CD4-positive, CD25-positive, alpha-beta regulatory T cell (primary cell): ENCODE measurements around the gene SUPT4H1. TPM values are rescaled to one million over a fixed set of nuclear protein-coding genes. Genes with fewer than 3 reads are reported as not detected.

Experiments used
- ATAC-seq, 2 donors: fragments of 150-1000 bp; cut with Tn5 transposase; one replicate each; pipeline ENCODE4 v1.10.0; 2021; ENCODE audit warnings: low read depth in 2 of 2, moderate number of reproducible peaks in 2 of 2, moderate library complexity in 1 of 2
- DNase-seq, 3 donors: peaks; one replicate each; pipeline versions ENCODE4 v3.0.0 to v3.0.0-alpha.2; 2012 to 2022; ENCODE audit warnings: mixed read lengths in 1 of 3
- H3K27ac ChIP-seq: one replicate; pipeline ENCODE4 v1.7.0; 2013; ENCODE audit warnings: mild to moderate bottlenecking, low read length; ENCODE audit not compliant: insufficient read depth, poor library complexity, severe bottlenecking
- H3K27me3 ChIP-seq: one replicate; pipeline ENCODE4 v1.7.0; 2013; ENCODE audit warnings: low read length; ENCODE audit not compliant: control insufficient read depth, insufficient read depth
- H3K36me3 ChIP-seq: one replicate; pipeline ENCODE4 v1.7.0; 2013; ENCODE audit warnings: mild to moderate bottlenecking, low read length, moderate library complexity; ENCODE audit not compliant: control insufficient read depth, insufficient read depth
- H3K4me1 ChIP-seq: 2 replicates; pipeline ENCODE4 v1.7.0; 2013; ENCODE audit warnings: mild to moderate bottlenecking, low read length; ENCODE audit not compliant: insufficient read depth, control insufficient read depth, poor library complexity, severe bottlenecking
- H3K4me3 ChIP-seq: one replicate; pipeline ENCODE4 v1.7.0; 2013; ENCODE audit warnings: low read depth, mild to moderate bottlenecking, low read length, moderate library complexity
- H3K9me3 ChIP-seq, 2 experiments: 1 replicate in 1 of 2; 2 replicates in 1 of 2; pipeline ENCODE4 v1.7.0; 2013; ENCODE audit warnings: low read length in 2 of 2, mild to moderate bottlenecking in 1 of 2, moderate library complexity in 1 of 2; ENCODE audit not compliant: control insufficient read depth in 2 of 2
- H3K27ac Mint-ChIP-seq, 3 donors: one replicate each; pipeline ENCODE4 v1.8.0; 2020 to 2022; ENCODE audit warnings: mild to moderate bottlenecking in 3 of 3, mixed read lengths in 3 of 3, moderate library complexity in 2 of 3
- H3K27me3 Mint-ChIP-seq: one replicate; pipeline ENCODE4 v1.8.0; 2022; ENCODE audit warnings: mild to moderate bottlenecking, mixed read lengths
- H3K36me3 Mint-ChIP-seq: one replicate; pipeline ENCODE4 v1.8.0; 2020; ENCODE audit warnings: mixed read lengths
- H3K4me1 Mint-ChIP-seq, 4 donors: one replicate each; pipeline ENCODE4 v1.8.0; 2020 to 2022; ENCODE audit warnings: mixed read lengths in 4 of 4, mild to moderate bottlenecking in 1 of 4
- H3K4me3 Mint-ChIP-seq, 4 donors: one replicate each; pipeline ENCODE4 v1.8.0; 2020 to 2022; ENCODE audit warnings: mild to moderate bottlenecking in 4 of 4, mixed read lengths in 4 of 4, moderate library complexity in 3 of 4
- H3K9me3 Mint-ChIP-seq, 7 donors: one replicate each; pipeline ENCODE4 v1.8.0; 2020 to 2022; ENCODE audit warnings: mixed read lengths in 7 of 7, mild to moderate bottlenecking in 3 of 7, moderate library complexity in 2 of 7
- polyA plus RNA-seq, 4 donors: library from polyadenylated mRNA; unstranded; fragments of 300-500 nt; fragmentation: Illumina TruSeq; gene quantifications; one replicate each; pipeline ENCODE4 v1.2.3, GENCODE V29; 2021
- total RNA-seq: library from RNA; stranded (reverse); gene quantifications from one replicate; pipeline ENCODE4 v1.2.3, GENCODE V29; 2022

SUPT4H1 gene
- total and polyA plus RNA-seq, 5 donors from 2014 or later: 52.6 to 177 (median 126) TPM

DNA sequence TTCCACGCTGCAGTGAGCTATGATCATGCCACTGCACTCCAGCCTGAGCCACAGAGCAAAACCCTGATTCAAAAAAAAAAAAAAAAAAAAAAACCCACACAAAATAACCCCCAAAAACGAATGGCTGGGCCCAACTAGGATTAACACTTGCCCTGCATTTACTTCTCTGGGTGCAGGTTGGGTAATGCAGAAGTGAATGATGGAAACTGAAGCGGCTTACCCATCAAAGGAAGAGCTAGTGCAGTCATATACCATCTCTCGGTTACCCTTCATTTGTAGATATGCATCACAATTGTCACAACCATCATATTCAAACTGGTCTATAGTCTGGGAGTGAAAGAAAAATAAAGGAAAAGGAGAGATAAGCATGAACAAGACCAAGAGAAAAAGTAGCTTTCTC, 819 bp downstream of the SUPT4H1 start:
- Histone ChIP-seq H3K27me3 (no peaks in the 10 kb centered on the region), H3K4me1 (peaks cover 29% of the 10 kb centered on the region), H3K27ac (peak overlapping the region; percentile 89), H3K4me3 (peak overlapping the region; percentile 90), H3K9me3 (no peaks in the 10 kb centered on the region), H3K36me3 (peaks cover 41% of the 10 kb centered on the region)
- H3K27ac Mint-ChIP-seq: peak overlapping the region; percentile 97 to 100 (median 99)
- H3K36me3 Mint-ChIP-seq: peaks cover 33% of the 10 kb centered on the region
- H3K27me3 Mint-ChIP-seq: no peaks in the 10 kb centered on the region
- no peaks in the 10 kb centered on the region for H3K9me3 Mint-ChIP-seq
- H3K4me3 Mint-ChIP-seq: peak overlapping the region; percentile 96 to 100 (median 100)
- ATAC-seq (no peak), DNase-seq (no peak)
- H3K4me1 Mint-ChIP-seq: peaks cover 11 to 73% (median 54%) of the 10 kb centered on the region in 4 donors

GRCh38 chr17:58348038-58348437, 4.0 kb downstream of the SUPT4H1 start:
- Mint-ChIP-seq H3K36me3 (peaks cover 38% of the 10 kb centered on the region), H3K4me3 (peak overlapping the region in 2 of 4 donors; percentile 78 to 85), H3K4me1 (peaks cover 19 to 92% (median 62%) of the 10 kb centered on the region in 4 donors), H3K9me3 (no peaks in the 10 kb centered on the region), H3K27me3 (no peaks in the 10 kb centered on the region), H3K27ac (peak overlapping the region; percentile 28 to 84 (median 62))
- no peak for DNase-seq
- ATAC-seq: no peak
- Histone ChIP-seq H3K27ac (peak overlapping the region; percentile 99), H3K4me3 (no peak overlapping the region), H3K9me3 (no peaks in the 10 kb centered on the region), H3K27me3 (no peaks in the 10 kb centered on the region), H3K36me3 (peaks cover 52% of the 10 kb centered on the region), H3K4me1 (peaks cover 52% of the 10 kb centered on the region)

DNA sequence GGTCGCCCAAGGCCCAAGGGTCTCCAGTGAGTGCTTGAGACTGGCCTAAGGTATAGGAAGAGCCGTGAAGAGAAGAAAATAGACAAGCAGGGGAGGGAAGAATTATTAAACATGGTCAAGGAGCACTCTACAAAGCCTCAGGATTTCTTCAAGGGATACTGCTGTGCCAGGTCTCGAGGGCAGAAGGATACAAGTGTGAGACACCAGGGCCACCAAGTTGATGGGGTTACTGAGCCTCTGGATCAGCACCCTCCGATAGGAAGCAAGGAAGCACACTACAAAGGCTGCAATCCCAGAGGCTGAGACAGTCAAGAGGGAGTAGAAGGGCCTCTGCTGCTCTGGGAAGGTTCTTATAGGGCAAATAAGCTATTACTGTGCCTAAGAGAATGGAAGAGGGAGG, 6.5 kb downstream of the SUPT4H1 start:
- peak overlapping the region; percentile 93 to 97 (median 93) for H3K27ac Mint-ChIP-seq
- no peak for ATAC-seq
- H3K27me3 ChIP-seq: no peaks in the 10 kb centered on the region
- peaks cover 59% of the 10 kb centered on the region for H3K4me1 ChIP-seq
- peaks cover 13 to 92% (median 64%) of the 10 kb centered on the region in 4 donors for H3K4me1 Mint-ChIP-seq
- peak overlapping the region; percentile 33 to 99 (median 90) for H3K4me3 Mint-ChIP-seq
- H3K36me3 Mint-ChIP-seq: peaks cover 38% of the 10 kb centered on the region
- no peaks in the 10 kb centered on the region for H3K27me3 Mint-ChIP-seq
- H3K9me3 ChIP-seq: no peaks in the 10 kb centered on the region
- H3K27ac ChIP-seq: peak overlapping the region; percentile 99
- H3K4me3 ChIP-seq: peak overlapping the region; percentile 83
- H3K9me3 Mint-ChIP-seq: no peaks in the 10 kb centered on the region
- peaks cover 49% of the 10 kb centered on the region for H3K36me3 ChIP-seq
- DNase-seq: no peak

DNA sequence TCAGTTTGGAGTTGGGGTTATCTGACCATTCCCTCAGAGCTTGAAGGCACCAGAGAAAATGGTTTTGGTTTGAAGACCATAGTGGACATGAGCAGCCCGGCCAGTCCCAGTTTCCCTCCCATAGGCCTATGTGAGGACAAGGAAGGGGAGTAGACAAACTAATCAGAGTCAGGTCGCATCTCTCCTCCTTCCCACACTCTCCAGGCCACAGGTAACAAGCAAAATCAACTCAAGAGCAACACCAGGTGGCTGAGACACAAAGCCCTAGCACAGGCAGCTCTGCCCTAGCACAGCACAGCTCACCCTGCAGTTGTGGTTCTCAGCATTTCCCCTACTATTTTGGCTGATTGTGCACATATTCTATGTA, 7.2 kb downstream of the SUPT4H1 start:
- Mint-ChIP-seq H3K27ac (peak overlapping the region; percentile 93 to 100 (median 97)), H3K36me3 (peaks cover 37% of the 10 kb centered on the region)
- peaks cover 46% of the 10 kb centered on the region for H3K36me3 ChIP-seq

DNA sequence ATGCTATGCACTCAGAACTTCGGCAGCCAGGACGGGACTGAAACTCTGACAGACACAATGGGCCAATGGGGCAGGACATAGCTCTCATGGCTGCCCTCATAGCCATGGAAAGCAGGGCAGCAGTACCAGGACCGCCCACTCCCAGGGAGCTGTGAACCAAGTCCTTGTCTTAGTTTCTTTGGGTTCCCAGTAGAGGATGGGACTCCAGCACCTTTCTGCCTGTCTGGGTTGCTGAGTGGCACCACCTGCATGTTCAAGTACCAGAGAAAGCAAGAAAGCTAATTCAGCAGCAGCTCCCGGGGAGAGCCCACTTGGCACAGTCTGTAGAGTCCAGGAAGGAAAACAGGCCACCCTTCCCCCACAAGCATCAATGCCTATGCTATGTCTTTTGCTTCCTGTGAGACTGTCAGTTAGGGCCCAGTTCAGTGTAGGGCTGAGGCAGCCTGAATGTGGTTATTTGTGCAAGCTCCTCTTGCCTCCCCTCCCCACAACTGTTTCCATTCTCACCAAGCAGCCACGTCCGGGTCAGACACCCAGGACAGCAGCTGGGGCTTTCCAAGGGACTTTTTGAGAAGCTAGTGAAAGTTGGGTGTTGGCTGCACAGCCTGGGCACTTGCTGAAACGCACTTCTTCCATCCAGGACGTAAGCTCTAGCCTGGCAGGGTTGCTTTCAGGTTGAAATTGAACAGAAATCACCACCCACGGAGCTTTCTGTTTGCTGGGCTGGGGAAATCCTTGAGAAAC, 7.8 kb downstream of the SUPT4H1 start:
- H3K4me3 Mint-ChIP-seq: peak overlapping the region; percentile 90 to 99 (median 94)
- H3K9me3 Mint-ChIP-seq: no peaks in the 10 kb centered on the region
- DNase-seq: peak; percentile 83 to 94 (median 84)
- peaks cover 72% of the 10 kb centered on the region for H3K4me1 ChIP-seq
- ATAC-seq: peak; percentile 77
- H3K4me3 ChIP-seq: peak overlapping the region; percentile 83
- H3K9me3 ChIP-seq: no peaks in the 10 kb centered on the region
- H3K27ac Mint-ChIP-seq: peak overlapping the region; percentile 93 to 100 (median 97)
- H3K27me3 Mint-ChIP-seq: no peaks in the 10 kb centered on the region
- peaks cover 31% of the 10 kb centered on the region for H3K36me3 Mint-ChIP-seq
- no peaks in the 10 kb centered on the region for H3K27me3 ChIP-seq
- peak overlapping the region; percentile 99 for H3K27ac ChIP-seq
- H3K4me1 Mint-ChIP-seq: peaks cover 18 to 97% (median 69%) of the 10 kb centered on the region in 4 donors
- H3K36me3 ChIP-seq: peaks cover 41% of the 10 kb centered on the region

More for the DNA sequence above, 7.2 kb downstream of the SUPT4H1 start:
- H3K27me3 Mint-ChIP-seq: no peaks in the 10 kb centered on the region
- H3K4me3 ChIP-seq: peak overlapping the region; percentile 83
- H3K9me3 ChIP-seq: no peaks in the 10 kb centered on the region
- H3K27me3 ChIP-seq: no peaks in the 10 kb centered on the region
- ATAC-seq: peak; percentile 81 to 85
- H3K27ac ChIP-seq: peak overlapping the region; percentile 99
- H3K4me1 Mint-ChIP-seq: peaks cover 18 to 97% (median 70%) of the 10 kb centered on the region in 4 donors
- H3K4me3 Mint-ChIP-seq: peak overlapping the region; percentile 90 to 99 (median 94)
- H3K9me3 Mint-ChIP-seq: no peaks in the 10 kb centered on the region
- peaks cover 66% of the 10 kb centered on the region for H3K4me1 ChIP-seq
- DNase-seq: peak; percentile 55 to 90 (median 82)

DNA sequence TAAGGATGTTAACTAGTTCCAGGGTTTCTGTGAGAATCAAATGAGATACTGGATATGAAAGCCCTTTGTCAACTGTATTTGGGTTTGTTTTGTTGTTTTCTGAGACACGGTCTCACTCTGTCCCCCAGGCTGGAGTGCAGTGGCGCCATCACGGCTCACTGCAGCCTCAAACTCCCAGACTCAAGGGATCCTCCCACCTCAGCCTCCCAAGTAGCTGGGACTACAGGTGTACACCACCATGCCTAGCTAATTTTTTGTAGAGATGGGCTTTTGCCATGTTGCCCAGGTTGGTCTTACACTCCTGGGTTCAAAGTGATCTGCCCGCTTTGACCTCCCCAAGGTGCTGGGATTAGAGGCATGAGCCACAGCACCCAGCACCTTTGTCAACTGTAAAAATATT, 8.9 kb downstream of the SUPT4H1 start:
- Mint-ChIP-seq H3K4me3 (peak overlapping the region; percentile 90 to 99 (median 94)), H3K27ac (peak overlapping the region; percentile 93 to 100 (median 97)), H3K4me1 (peaks cover 18 to 97% (median 64%) of the 10 kb centered on the region in 4 donors), H3K9me3 (no peaks in the 10 kb centered on the region), H3K27me3 (no peaks in the 10 kb centered on the region), H3K36me3 (peaks cover 20% of the 10 kb centered on the region)
- H3K36me3 ChIP-seq: peaks cover 30% of the 10 kb centered on the region
- no peaks in the 10 kb centered on the region for H3K27me3 ChIP-seq
- DNase-seq (no peak), ATAC-seq (no peak)
- H3K4me3 ChIP-seq: peak overlapping the region; percentile 83
- H3K27ac ChIP-seq: peak overlapping the region; percentile 99
- no peaks in the 10 kb centered on the region for H3K9me3 ChIP-seq
- peaks cover 83% of the 10 kb centered on the region for H3K4me1 ChIP-seq

DNA sequence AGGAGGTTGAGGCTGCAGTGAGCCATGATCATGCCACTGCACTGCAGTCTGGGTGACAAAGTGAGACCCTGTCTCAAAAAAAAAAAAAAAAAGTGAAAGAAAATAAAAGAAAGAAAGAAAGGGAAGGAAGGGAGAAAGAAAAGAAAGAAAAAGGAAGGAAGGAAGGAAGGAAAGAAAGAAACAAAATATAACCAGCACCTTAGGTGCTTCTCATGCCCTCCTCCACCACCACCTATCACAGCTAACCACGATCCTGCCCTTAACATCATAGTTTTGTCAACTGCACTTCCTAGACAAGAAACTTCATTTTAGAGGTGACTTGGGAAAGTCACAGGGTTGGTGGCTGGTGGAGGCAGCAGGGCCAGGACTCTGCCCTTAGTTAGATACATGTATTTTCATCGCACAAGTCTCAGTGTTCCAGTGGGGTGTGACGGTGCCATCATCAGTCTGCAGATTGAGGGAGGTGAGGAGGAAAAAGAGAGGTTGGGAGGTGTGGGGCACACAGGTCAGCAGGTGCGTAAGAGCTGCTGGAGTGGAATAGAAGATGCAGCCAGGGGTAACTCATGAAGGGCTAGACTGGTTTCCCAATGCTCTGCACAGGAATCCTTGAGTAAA, 10.0 kb downstream of the SUPT4H1 start:
- H3K36me3 Mint-ChIP-seq: peaks cover 15% of the 10 kb centered on the region
- Histone ChIP-seq H3K9me3 (no peaks in the 10 kb centered on the region), H3K4me3 (peak overlapping the region; percentile 83), H3K27me3 (no peaks in the 10 kb centered on the region), H3K36me3 (peaks cover 18% of the 10 kb centered on the region), H3K4me1 (peaks cover 94% of the 10 kb centered on the region), H3K27ac (peak overlapping the region; percentile 99)
- H3K9me3 Mint-ChIP-seq: no peaks in the 10 kb centered on the region
- H3K4me3 Mint-ChIP-seq: peak overlapping the region; percentile 90 to 99 (median 94)
- H3K4me1 Mint-ChIP-seq: peaks cover 18 to 94% (median 58%) of the 10 kb centered on the region in 4 donors
- DNase-seq: peak in 1 of 3 donors; percentile 38
- ATAC-seq: no peak
- H3K27me3 Mint-ChIP-seq: no peaks in the 10 kb centered on the region
- H3K27ac Mint-ChIP-seq: peak overlapping the region; percentile 93 to 100 (median 97)
